K562 (cell line): Measurements from ENCODE around the gene POLR3A.

Experiments
- FOS ChIP-seq: IDR thresholded peaks from 3 replicates; pipeline ENCODE4 v1.6.1; 2011; ENCODE audit not compliant: insufficient read length; ENCODE audit errors: extremely low read depth
- TF ChIP-seq, protein P1 (sequence below), 2 experiments: IDR thresholded peaks in 1 of 2; conservative IDR thresholded peaks in 1 of 2; 2 replicates each; pipeline ENCODE4 v1.6.1; 2016; ENCODE audit warnings: low read depth in 2 of 2, mild to moderate bottlenecking in 1 of 2, missing compliant biosample characterization in 1 of 2, missing genetic modification characterization in 1 of 2, moderate library complexity in 1 of 2

DNA sequence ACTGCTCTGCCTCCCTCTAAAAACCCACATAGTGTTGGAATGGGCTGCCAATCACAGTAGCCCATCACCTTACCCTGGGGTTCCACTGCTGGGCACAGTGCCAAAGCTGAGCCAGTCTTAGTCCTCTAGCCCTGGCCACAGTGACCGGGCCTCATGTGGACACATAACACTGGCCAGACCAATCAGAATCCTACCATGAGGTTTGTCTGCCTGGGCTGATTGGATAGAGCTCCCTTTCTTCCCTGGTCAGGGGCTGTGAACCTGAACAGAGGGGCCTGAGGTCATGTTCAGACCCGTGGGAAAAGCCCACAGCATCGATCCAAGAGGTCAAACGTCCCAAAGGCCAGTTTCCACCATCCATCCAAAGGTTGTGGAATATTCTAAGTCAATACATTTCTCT, 108.8 kb downstream of the POLR3A start:
- no peak for TF ChIP-seq FOS
- TF ChIP-seq, protein P1, sequence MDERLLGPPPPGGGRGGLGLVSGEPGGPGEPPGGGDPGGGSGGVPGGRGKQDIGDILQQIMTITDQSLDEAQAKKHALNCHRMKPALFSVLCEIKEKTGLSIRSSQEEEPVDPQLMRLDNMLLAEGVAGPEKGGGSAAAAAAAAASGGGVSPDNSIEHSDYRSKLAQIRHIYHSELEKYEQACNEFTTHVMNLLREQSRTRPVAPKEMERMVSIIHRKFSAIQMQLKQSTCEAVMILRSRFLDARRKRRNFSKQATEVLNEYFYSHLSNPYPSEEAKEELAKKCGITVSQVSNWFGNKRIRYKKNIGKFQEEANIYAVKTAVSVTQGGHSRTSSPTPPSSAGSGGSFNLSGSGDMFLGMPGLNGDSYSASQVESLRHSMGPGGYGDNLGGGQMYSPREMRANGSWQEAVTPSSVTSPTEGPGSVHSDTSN (CRISPR knock-in tag; IDR thresholded peaks at IDR 0.05; ENCODE audit: low read depth), result no peak
- TF ChIP-seq, protein P1 (tag; conservative IDR thresholded peaks at IDR 0.05; ENCODE audit: low read depth), result no peak
